K562 (cell line): Measurements from ENCODE around the gene IL31RA. TPM values are rescaled to one million over a fixed set of nuclear protein-coding genes. Genes with fewer than 3 reads are reported as not detected.

Experiments
- ATAC-seq: fragments of 200-7000 bp; cut with Tn5 transposase; 3 replicates; pipeline ENCODE4 v1.9.1; 2020; ENCODE audit warnings: moderate library complexity
- BruUV-seq: library from RNA; stranded (reverse); fragments of 400-500 nt; replicated peaks from 2 replicates; lab custom pipeline; 2021; lab: Mats Ljungman, UMichigan
- CTCF ChIA-PET: fragments of 300-600 bp; formaldehyde crosslinking; extraction: SDS; loops from one replicate; lab custom pipeline; 2021; ENCODE audit warnings: low intra/inter-chr PET ratio; lab: Yijun Ruan, JAX
- POLR2A ChIA-PET: fragments of 300-600, 350-650 bp; sonication (Branson Sonifier 250); formaldehyde crosslinking; extraction: SDS; loops from one replicate; lab custom pipeline; 2021; ENCODE audit warnings: antibody characterized with exemption, inconsistent platforms; lab: Yijun Ruan, JAX
- DNase-seq, 4 experiments: peaks; one replicate each; pipeline versions ENCODE4 v3.0.0 to v3.0.0-alpha.2; 2011 to 2018; ENCODE audit warnings: low spot score in 3 of 4, mixed read lengths in 3 of 4; ENCODE audit errors: extremely low read depth in 1 of 4
- FAIRE-seq: peaks from 2 replicates; lab custom pipeline; 2011; peaks lifted over from hg19 to GRCh38; lab: Jason Lieb, UNC
- H2AFZ ChIP-seq: 2 replicates; pipeline ENCODE4 v1.6.0; 2011; ENCODE audit warnings: low read depth, low read length, control low read depth, inconsistent platforms
- H3K27ac ChIP-seq: fragments of 200-600 bp; 3 replicates; pipeline ENCODE4 v1.8.0; 2011; ENCODE audit warnings: low read depth, mild to moderate bottlenecking, control low read depth, inconsistent platforms, low read length, moderate library complexity, mixed read lengths; ENCODE audit errors: extremely low read depth
- H3K27me3 ChIP-seq, 2 experiments: fragments of 300-600 bp in 1 of 2; 2 replicates in 1 of 2; 3 replicates in 1 of 2; pipeline versions ENCODE4 v1.6.0 to v1.8.0; 2011; ENCODE audit warnings: inconsistent platforms in 2 of 2, low read length in 2 of 2, mild to moderate bottlenecking in 1 of 2, mixed read lengths in 1 of 2, moderate library complexity in 1 of 2; ENCODE audit not compliant: control insufficient read depth in 2 of 2, insufficient read depth in 2 of 2
- H3K36me3 ChIP-seq: fragments of 300-600 bp; 3 replicates; pipeline ENCODE4 v1.8.0; 2011; ENCODE audit warnings: mild to moderate bottlenecking, low read length, inconsistent platforms; ENCODE audit not compliant: control insufficient read depth, insufficient read depth
- H3K4me1 ChIP-seq, 2 experiments: fragments of 200-600 bp in 1 of 2; replicated peaks in 1 of 2; 2 replicates in 1 of 2; 3 replicates in 1 of 2; pipeline versions ENCODE4 v1.5.1 to v1.8.0; 2011; ENCODE audit warnings: inconsistent platforms in 2 of 2, low read length in 2 of 2, mild to moderate bottlenecking in 1 of 2, mixed read lengths in 1 of 2, moderate library complexity in 1 of 2; ENCODE audit not compliant: control insufficient read depth in 2 of 2, insufficient read depth in 2 of 2
- H3K4me2 ChIP-seq: 2 replicates; pipeline ENCODE4 v1.6.1; 2011; ENCODE audit warnings: low read length, control low read depth, inconsistent platforms, mixed read lengths; ENCODE audit not compliant: insufficient read depth
- H3K4me3 ChIP-seq: fragments of 200-600 bp; sonication (generic), shearing (Covaris generic); 2 replicates; pipeline ENCODE4 v1.5.1; 2016; ENCODE audit warnings: control low read depth, inconsistent platforms
- H3K79me2 ChIP-seq: fragments of 200-600 bp; 3 replicates; pipeline ENCODE4 v1.8.0; 2011; ENCODE audit warnings: low read length, inconsistent platforms; ENCODE audit not compliant: control insufficient read depth, insufficient read depth
- H3K9ac ChIP-seq, 2 experiments: 2 replicates each; pipeline versions ENCODE4 v1.6.0 to v1.6.1; 2011; ENCODE audit warnings: low read depth in 2 of 2, low read length in 2 of 2, control low read depth in 1 of 2, inconsistent platforms in 1 of 2, mild to moderate bottlenecking in 1 of 2, mixed read lengths in 1 of 2; ENCODE audit not compliant: insufficient read depth in 1 of 2
- H3K9me1 ChIP-seq: one replicate; pipeline ENCODE4 v1.6.0; 2011; ENCODE audit warnings: inconsistent platforms, mild to moderate bottlenecking, low read length, moderate library complexity; ENCODE audit not compliant: control insufficient read depth, insufficient read depth
- H3K9me3 ChIP-seq: replicated peaks from 2 replicates; pipeline ENCODE4 v1.5.1; 2011; ENCODE audit warnings: low read depth, low read length, inconsistent platforms; ENCODE audit not compliant: control insufficient read depth, insufficient read depth
- H4K20me1 ChIP-seq: replicated peaks from 2 replicates; pipeline ENCODE4 v1.6.1; 2011; ENCODE audit warnings: low read length, inconsistent platforms, mixed read lengths; ENCODE audit not compliant: control insufficient read depth, insufficient read depth
- ATF1 ChIP-seq, 2 experiments: fragments of 450-650 bp in 1 of 2; IDR thresholded peaks; 2 replicates each; pipeline ENCODE4 v1.6.1; 2016; ENCODE audit warnings: missing compliant biosample characterization in 1 of 2, missing genetic modification characterization in 1 of 2
- EP300 ChIP-seq: IDR thresholded peaks from 2 replicates; pipeline ENCODE4 v1.6.1; 2012; ENCODE audit warnings: low read length, improper control_type of control experiment
- ILK ChIP-seq: fragments of 450-650 bp; IDR thresholded peaks from 2 replicates; pipeline ENCODE4 v1.6.1; 2016; ENCODE audit warnings: missing genetic modification characterization, low read depth, mild to moderate bottlenecking, missing compliant biosample characterization, moderate library complexity, borderline replicate concordance
- NFIX ChIP-seq: fragments of 250-450 bp; sonication (Bioruptor Pico); IDR thresholded peaks from 2 replicates; pipeline ENCODE4 v1.4.0; 2020; ENCODE audit warnings: low read depth, mild to moderate bottlenecking, moderate library complexity
- PCBP1 ChIP-seq: fragments of 200-400 bp; formaldehyde crosslinking; IDR thresholded peaks from 2 replicates; pipeline ENCODE4 v1.6.1; 2018; ENCODE audit warnings: mild to moderate bottlenecking, low read depth, low read length; ENCODE audit not compliant: poor library complexity, severe bottlenecking
- RBBP5 ChIP-seq: fragments of 200-600 bp; sonication (generic); IDR thresholded peaks from 2 replicates; pipeline ENCODE4 v1.6.1; 2012; ENCODE audit warnings: borderline replicate concordance, mild to moderate bottlenecking, low read length, control low read depth, inconsistent platforms; ENCODE audit not compliant: insufficient read depth, poor library complexity, severe bottlenecking
- ZNF699 ChIP-seq: fragments of 250-450 bp; sonication (Bioruptor Pico); IDR thresholded peaks from 2 replicates; pipeline ENCODE4 v1.8.0; 2021; ENCODE audit warnings: mild to moderate bottlenecking, moderate library complexity; ENCODE audit not compliant: insufficient replicate concordance
- WGBS: fragments of 100-300 bp; shearing (Covaris generic); methylation state at CpG from one replicate; pipeline ENCODE4 v1.1.6; 2016; ENCODE audit warnings: low coverage, mixed read lengths; ENCODE audit not compliant: insufficient coverage; ENCODE audit errors: missing lambda C conversion rate; 5-methylcytosine and 5-hydroxymethylcytosine counted together
- in situ Hi-C: fragments of 300-500 bp; cut with MboI; formaldehyde crosslinking; loops from 4 replicates; pipeline ENCODE4 v1.15.0; 2018; ENCODE audit warnings: inconsistent platforms, mixed read lengths
- intact Hi-C: fragments of 100-400 bp; cut with micrococcal nuclease; formaldehyde crosslinking; loops from 2 replicates; pipeline ENCODE4 v1.14.2; 2022
- polyA plus RNA-seq, 8 experiments: library from polyadenylated mRNA; depleted of rRNA in 4 of 8; stranded (reverse) in 5 of 8; unstranded in 3 of 8; fragments of >200 nt; fragmentation: Nextera tagmentation in 2 of 8; fragmentation: Illumina TruSeq in 1 of 8; extraction: Ambion mirVana in 2 of 8; extraction: Trizol in 1 of 8; gene quantifications; 2 replicates each; pipeline versions ENCODE4 v1.2.1 to v1.2.3, GENCODE V29; 2011 to 2014; ENCODE audit warnings: inconsistent platforms in 1 of 8, missing spikeins in 1 of 8
- total RNA-seq, 7 experiments: library from RNA; depleted of rRNA in 6 of 7; stranded (reverse); fragments of >200 nt in 6 of 7; fragmentation: Illumina TruSeq in 2 of 7; extraction: Trizol in 2 of 7; gene quantifications; 2 replicates each; pipeline versions ENCODE4 v1.2.1 to v1.2.3, GENCODE V29; 2011 to 2021; ENCODE audit warnings: low replicate concordance in 1 of 7
- TF ChIP-seq, protein P1 (sequence below): IDR thresholded peaks from 2 replicates; pipeline ENCODE4 v1.6.1; 2012; ENCODE audit warnings: low read depth, low read length, improper control_type of control experiment, borderline replicate concordance
- TF ChIP-seq, protein P2 (sequence below), 2 experiments: fragments of 250-450 bp in 1 of 2; fragments of 450-650 bp in 1 of 2; sonication (Bioruptor Pico) in 1 of 2; IDR thresholded peaks; 2 replicates each; pipeline versions ENCODE4 v1.6.1 to v1.8.0; 2016 to 2021; ENCODE audit warnings: mild to moderate bottlenecking in 2 of 2, moderate library complexity in 2 of 2, missing compliant biosample characterization in 1 of 2, missing genetic modification characterization in 1 of 2
- TF ChIP-seq, protein P3 (sequence below): sonication (generic); formaldehyde crosslinking; IDR thresholded peaks from 2 replicates; pipeline ENCODE4 v1.8.0; 2022; ENCODE audit warnings: mild to moderate bottlenecking, missing genetic modification reagents

The IL31RA gene
- total and polyA plus RNA-seq, 9 of the 15 experiments (the other 6 are each of a cell fraction or from before 2014, with no cell fraction given) = not detected

DNA sequence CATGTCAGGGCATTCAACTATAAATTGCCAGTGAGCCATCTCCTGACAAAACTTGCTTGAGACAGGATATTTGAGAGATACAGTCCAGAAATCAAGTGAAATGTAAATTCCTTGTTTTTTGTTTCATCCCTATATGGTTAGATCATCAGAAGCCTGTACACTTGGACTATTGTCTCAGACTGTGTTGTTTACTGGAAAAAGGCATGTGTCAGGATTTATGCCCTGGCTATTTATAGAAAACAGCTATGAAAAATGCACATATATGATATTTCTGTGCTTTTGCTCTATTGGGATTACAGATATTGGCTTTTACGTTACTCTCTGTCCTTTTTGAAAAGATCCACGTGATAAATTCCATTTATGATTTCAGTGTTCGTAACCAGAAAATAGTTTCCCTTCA lies 44.2 kb downstream of the IL31RA start (continued):
- no peak for TF ChIP-seq ATF1 (CRISPR knock-in tag; IDR thresholded peaks at IDR 0.05)
- TF ChIP-seq ATF1 (tag; IDR thresholded peaks at IDR 0.05) = no peak
- TF ChIP-seq, protein P1, sequence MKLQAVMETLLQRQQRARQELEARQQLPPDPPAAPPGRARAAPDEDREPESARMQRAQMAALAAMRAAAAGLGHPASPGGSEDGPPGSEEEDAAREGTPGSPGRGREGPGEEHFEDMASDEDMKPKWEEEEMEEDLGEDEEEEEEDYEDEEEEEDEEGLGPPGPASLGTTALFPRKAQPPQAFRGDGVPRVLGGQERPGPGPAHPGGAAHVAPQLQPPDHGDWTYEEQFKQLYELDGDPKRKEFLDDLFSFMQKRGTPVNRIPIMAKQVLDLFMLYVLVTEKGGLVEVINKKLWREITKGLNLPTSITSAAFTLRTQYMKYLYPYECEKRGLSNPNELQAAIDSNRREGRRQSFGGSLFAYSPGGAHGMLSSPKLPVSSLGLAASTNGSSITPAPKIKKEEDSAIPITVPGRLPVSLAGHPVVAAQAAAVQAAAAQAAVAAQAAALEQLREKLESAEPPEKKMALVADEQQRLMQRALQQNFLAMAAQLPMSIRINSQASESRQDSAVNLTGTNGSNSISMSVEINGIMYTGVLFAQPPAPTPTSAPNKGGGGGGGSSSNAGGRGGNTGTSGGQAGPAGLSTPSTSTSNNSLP = no peak
- TF ChIP-seq ZNF699 (CRISPR knock-in tag) = no peak
- TF ChIP-seq ILK (tag) = no peak
- TF ChIP-seq EP300 = no peak
- TF ChIP-seq, protein P2, sequence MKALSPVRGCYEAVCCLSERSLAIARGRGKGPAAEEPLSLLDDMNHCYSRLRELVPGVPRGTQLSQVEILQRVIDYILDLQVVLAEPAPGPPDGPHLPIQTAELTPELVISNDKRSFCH (CRISPR knock-in tag; IDR thresholded peaks at IDR 0.05) = no peak
- TF ChIP-seq, protein P2 (tag; IDR thresholded peaks at IDR 0.05) = no peak
- no peak for TF ChIP-seq NFIX (CRISPR knock-in tag)
- no peak for TF ChIP-seq RBBP5

DNA sequence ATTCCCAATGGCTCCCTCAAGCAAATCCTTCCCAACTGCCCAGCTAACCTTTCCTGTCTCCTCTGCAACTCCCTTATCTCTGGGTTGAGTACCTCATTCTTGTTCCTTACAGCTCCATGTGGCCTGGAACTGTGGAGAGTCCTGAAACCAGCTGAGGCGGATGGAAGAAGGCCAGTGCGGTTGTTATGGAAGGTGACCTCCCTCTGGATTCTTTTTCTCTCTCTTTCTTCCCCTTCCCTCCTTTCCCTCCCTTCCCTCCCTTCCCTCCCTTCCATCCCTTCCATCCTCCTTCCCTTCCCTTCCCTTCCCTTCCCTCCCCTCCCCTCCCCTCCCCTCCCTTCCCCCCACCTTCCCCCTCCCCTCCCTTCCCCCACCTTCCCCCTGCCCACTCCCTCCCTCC lies 45.1 kb downstream of the IL31RA start:
- H3K9ac ChIP-seq = no peak overlapping the region
- DNase-seq (no peak), FAIRE-seq (no peak), ATAC-seq (no peak)
- no TSS peak for BruUV-seq
- H3K79me2 ChIP-seq = no peaks in the 10 kb centered on the region
- CTCF ChIA-PET = no interaction called here
- in situ Hi-C loops (no loop called here), intact Hi-C loops (no loop called here)
- TF ChIP-seq, protein P3, sequence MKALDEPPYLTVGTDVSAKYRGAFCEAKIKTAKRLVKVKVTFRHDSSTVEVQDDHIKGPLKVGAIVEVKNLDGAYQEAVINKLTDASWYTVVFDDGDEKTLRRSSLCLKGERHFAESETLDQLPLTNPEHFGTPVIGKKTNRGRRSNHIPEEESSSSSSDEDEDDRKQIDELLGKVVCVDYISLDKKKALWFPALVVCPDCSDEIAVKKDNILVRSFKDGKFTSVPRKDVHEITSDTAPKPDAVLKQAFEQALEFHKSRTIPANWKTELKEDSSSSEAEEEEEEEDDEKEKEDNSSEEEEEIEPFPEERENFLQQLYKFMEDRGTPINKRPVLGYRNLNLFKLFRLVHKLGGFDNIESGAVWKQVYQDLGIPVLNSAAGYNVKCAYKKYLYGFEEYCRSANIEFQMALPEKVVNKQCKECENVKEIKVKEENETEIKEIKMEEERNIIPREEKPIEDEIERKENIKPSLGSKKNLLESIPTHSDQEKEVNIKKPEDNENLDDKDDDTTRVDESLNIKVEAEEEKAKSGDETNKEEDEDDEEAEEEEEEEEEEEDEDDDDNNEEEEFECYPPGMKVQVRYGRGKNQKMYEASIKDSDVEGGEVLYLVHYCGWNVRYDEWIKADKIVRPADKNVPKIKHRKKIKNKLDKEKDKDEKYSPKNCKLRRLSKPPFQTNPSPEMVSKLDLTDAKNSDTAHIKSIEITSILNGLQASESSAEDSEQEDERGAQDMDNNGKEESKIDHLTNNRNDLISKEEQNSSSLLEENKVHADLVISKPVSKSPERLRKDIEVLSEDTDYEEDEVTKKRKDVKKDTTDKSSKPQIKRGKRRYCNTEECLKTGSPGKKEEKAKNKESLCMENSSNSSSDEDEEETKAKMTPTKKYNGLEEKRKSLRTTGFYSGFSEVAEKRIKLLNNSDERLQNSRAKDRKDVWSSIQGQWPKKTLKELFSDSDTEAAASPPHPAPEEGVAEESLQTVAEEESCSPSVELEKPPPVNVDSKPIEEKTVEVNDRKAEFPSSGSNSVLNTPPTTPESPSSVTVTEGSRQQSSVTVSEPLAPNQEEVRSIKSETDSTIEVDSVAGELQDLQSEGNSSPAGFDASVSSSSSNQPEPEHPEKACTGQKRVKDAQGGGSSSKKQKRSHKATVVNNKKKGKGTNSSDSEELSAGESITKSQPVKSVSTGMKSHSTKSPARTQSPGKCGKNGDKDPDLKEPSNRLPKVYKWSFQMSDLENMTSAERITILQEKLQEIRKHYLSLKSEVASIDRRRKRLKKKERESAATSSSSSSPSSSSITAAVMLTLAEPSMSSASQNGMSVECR (CRISPR knock-in tag) = no peak
- peak; percentile 45 for TF ChIP-seq PCBP1
- no peaks in the 10 kb centered on the region for H4K20me1 ChIP-seq
- H3K9me1 ChIP-seq = no peaks in the 10 kb centered on the region
- H3K36me3 ChIP-seq = no peaks in the 10 kb centered on the region
- H3K4me3 ChIP-seq = no peak overlapping the region
- H2AFZ ChIP-seq = no peak overlapping the region
- no peak overlapping the region for H3K27ac ChIP-seq
- WGBS = 88% methylated on average over 2 of the region's 2 CpGs
- no peak overlapping the region for H3K4me2 ChIP-seq
- H3K27me3 ChIP-seq = peaks cover 9 to 11% of the 10 kb centered on the region in 2 experiments
- H3K4me1 ChIP-seq = no peaks in the 10 kb centered on the region
- POLR2A ChIA-PET = no interaction called here
- H3K9me3 ChIP-seq = no peaks in the 10 kb centered on the region
